ENCODE measurements around the gene CRTAC1.
"Not testable (repeated sequence)": the region's sequence is repeated elsewhere in the genome, so short reads cannot be mapped to it uniquely, and the experiment has no call there.

Gene CRTAC1

DNA sequence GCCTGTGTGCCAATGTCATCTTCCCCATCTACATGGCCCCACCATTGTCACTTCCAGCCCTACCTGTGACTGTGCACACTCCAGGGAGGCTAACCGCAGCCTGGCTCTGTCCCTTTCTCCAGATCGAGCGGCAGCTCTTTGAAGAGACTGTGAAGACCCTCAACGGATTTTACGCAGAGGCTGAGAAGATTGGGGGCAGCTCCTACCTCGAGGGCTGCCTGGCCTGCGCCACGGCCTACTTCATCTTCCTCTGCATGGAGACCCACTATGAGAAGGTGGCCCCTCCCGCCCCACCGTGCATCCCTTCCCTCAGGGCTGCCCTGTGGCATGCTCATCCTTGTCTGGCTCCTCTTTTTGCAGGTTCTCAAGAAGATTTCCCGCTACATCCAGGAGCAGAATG, 166.6 kb downstream of the CRTAC1 start:
- no peak for FAIRE-seq

- FAIRE-seq, result no peak
These were observed 168.5 kb downstream of the CRTAC1 start for GRCh38 chr10:97861924-97862323.

- FAIRE-seq, result no peak
These were observed 169.2 kb downstream of the CRTAC1 start for GRCh38 chr10:97861097-97861750.

GRCh38 chr10:97858001-97858439, 172.4 kb downstream of the CRTAC1 start:
- no peak for FAIRE-seq

DNA sequence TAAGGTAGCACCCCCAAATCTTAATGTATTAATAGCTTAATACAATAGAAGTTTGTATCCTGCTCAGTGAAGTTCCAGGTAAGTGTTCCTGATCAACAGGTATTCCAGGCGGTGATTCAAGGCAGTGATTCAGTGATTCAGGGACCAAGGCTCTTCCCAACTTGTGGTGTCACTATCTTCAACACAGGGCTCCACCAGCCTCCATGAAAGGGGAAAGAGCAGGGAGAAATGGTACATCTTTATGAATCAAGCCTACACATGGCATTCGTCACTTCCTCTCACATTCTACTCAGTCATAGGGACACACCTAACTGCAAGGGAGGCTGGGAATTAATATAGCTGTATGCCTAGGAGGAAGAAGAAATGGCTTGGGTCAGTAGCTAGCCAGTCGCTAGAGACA, 175.7 kb downstream of the CRTAC1 start:
- no peak for FAIRE-seq

DNA sequence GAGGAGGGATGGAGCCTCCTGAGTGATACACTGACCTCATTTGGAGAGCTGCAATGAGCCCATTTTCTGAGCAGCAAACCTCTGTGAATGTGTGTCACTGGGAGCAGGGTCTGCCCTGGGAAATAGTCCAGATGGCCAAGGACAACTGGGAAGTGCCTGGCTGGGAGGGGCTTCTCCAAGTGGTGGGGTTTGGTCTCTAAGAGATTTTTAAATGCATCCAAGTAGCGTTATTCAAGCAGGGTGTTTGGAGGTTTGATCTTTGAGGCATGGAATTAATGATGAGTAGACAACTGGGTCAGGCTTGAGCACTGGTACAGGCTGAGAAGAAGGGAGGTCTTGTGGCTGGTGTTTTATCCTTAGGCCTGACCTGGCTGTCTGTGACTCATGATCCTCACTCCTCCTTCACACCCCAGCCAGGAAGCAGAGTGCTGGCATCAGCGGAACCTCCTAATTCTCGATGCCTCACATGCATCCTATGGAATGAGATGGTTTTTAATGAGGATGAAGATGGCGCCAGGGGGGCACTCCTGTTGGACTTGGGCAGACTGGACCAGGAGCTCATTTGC, 177.5 kb downstream of the CRTAC1 start:
- no peak for FAIRE-seq

DNA sequence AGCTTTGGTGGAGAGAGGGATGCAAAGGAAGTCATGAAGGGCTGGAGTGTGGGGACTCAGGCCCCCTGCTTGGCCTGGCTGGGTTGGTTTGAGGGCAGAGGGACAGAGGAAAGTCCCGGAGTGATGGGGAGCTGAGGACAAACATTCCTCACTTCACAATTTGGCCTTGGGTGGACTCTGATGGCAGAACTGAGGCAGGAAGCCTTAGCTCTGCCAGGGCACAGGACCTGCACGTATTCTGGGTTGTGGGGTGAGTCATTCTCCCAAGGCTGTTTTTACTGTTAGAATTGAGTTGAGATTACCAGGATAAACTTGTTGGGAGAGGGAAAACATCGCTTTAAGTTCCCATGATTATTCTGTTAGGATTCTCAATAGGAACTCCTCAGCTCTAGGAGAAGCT, 178.1 kb downstream of the CRTAC1 start:
- FAIRE-seq, result no peak

GRCh38 chr10:97851341-97852001, 178.9 kb downstream of the CRTAC1 start:
- FAIRE-seq, result no peak

GRCh38 chr10:97850446-97850845, 180.0 kb downstream of the CRTAC1 start:
- no peak for FAIRE-seq

DNA sequence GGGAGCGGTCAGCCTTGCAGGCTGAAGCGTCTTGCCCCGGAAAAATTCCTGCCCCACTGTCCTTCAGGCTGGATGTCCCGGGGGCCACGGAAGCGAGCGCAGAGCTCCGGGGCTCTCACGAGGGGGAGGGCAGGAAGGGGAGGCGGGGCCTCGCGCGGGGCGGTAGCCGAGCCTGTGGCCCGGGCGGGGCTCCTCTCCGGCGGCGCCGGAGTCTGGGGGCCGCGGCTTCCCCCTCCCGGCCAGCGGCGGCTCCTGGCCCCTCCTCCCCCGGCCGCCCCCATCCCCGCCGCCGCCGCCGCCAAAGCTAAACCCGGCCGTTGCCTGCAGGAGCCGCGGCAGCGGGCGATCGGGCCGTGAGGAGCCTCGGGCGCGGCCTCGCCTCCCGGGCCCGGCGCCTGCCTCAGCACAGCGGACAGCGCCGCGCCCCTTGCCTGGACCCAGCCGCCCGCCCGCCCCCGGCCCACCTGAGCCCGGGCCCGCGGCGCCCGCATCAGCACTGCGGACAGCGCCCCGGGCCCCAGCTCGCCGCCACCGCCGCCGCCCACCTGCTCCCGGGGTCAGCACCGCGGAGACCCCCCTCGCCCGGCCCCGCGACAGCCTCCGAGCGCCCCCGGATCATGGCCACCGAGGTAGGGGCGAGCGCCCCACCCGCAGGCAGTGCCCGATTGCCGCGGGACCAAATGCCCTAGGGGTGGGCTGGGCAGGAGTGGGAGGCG, 180.6 kb downstream of the CRTAC1 start, which contains the start of gene GOLGA7B:
TSS of gene GOLGA7B (plus strand) at position 157 of the 716 bp plus-strand sequence. CDS start at position 618, 461 bp downstream.
- no peak for FAIRE-seq

GRCh38 chr10:97849103-97849686, 181.2 kb downstream of the CRTAC1 start:
- FAIRE-seq, result no peak

DNA sequence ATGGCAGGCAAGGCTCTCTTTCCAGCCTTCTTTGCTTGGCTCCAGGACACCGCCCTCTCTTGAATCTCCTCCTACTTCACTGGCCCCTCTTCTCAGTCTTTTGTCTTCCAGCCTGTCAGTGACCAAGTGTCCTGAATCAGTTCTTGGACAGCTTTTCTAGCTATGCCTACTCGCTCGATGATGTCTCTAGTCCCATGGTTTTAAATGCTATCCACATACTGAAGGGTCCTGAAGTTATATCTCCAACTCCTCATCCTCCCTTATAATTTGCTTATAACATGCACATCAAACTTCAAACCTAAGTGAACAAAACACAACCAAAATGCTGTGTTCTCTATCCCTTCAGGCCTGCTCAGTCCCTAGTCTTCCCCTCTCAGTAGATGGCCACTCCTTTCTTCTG, 185.7 kb downstream of the CRTAC1 start:
- no peak for FAIRE-seq

- FAIRE-seq, result not testable (repeated sequence)
These were observed 186.4 kb downstream of the CRTAC1 start for GRCh38 chr10:97843972-97844371.

- no peak for FAIRE-seq
These were observed 187.1 kb downstream of the CRTAC1 start for GRCh38 chr10:97843281-97843671.

GRCh38 chr10:97842656-97843280, 187.7 kb downstream of the CRTAC1 start:
- no peak for FAIRE-seq

GRCh38 chr10:97842114-97842513, 188.3 kb downstream of the CRTAC1 start:
- FAIRE-seq, result not testable (repeated sequence)

DNA sequence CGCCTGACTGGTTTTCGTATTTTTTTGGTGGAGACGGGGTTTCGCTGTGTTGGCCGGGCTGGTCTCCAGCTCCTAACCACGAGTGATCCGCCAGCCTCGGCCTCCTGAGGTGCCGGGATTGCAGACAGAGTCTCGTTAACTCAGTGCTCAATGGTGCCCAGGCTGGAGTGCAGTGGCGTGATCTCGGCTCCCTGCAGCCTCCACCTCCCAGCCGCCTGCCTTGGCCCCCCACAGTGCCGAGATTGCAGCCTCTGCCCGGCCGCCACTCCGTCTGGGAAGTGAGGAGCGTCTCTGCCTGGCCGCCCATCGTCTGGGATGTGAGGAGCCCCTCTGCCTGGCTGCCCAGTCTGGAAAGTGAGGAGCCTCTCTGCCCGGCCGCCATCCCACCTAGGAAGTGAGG, 189.3 kb downstream of the CRTAC1 start:
- not testable (repeated sequence) for FAIRE-seq

GRCh38 chr10:97838091-97838490, 192.3 kb downstream of the CRTAC1 start:
- no peak for FAIRE-seq

- FAIRE-seq, result no peak
These were observed 194.0 kb downstream of the CRTAC1 start for GRCh38 chr10:97836446-97836845.

GRCh38 chr10:97831259-97831658, 199.2 kb downstream of the CRTAC1 start:
- no peak for FAIRE-seq

GRCh38 chr10:97830064-97830463, 200.4 kb downstream of the CRTAC1 start:
- FAIRE-seq, result no peak

DNA sequence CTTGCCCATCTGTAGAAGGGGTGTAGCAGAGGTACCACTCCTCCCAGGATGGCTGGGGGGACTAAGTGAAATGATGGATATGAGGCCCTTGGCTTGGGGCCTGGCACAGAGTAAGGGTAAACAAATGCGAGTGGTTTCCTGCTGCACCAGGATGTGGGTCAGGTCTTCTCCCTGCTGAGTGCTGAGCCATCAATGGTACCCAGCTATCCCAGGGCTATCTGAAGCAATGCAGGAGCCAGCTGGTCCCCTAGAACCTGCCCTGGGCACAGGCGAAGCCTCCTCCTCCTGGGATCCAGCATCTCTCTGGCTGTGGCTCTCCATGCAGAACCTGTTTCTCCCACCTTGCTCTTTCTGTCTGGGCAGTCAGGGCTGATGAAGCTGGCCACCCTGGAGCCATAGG, 201.7 kb downstream of the CRTAC1 start:
- FAIRE-seq, result no peak
